GOT3 (cell line): ENCODE results near the gene ARHGEF2.
A peak's percentile ranks its signal among the peaks of the same experiment; 100 is the strongest.

Source experiments
- DNase-seq: peaks from one replicate; lab custom pipeline; 2025; ENCODE audit warnings: mixed read lengths; lab: John Stamatoyannopoulos, UW

The ARHGEF2 gene

GRCh38 chr1:155911156-155912055 is 66.9 kb downstream of the ARHGEF2 start, which contains the start of gene RIT1:
RIT1 (minus strand) TSS chr1:155911349; CDS start chr1:155910761, 588 bp downstream.
- DNase-seq, result peak; percentile 36

GRCh38 chr1:155910621-155911121 is 67.7 kb downstream of the ARHGEF2 start:
- no peak for DNase-seq

- DNase-seq, result no peak
These were observed 68.5 kb downstream of the ARHGEF2 start for GRCh38 chr1:155909894-155910293.

- DNase-seq, result no peak
These were observed 74.1 kb downstream of the ARHGEF2 start for GRCh38 chr1:155904261-155904660.

GRCh38 chr1:155900161-155900560 is 78.2 kb downstream of the ARHGEF2 start:
- DNase-seq, result no peak

GRCh38 chr1:155899683-155900082 is 78.7 kb downstream of the ARHGEF2 start:
- DNase-seq, result no peak

GRCh38 chr1:155898888-155899287 is 79.5 kb downstream of the ARHGEF2 start:
- DNase-seq, result no peak

GRCh38 chr1:155897746-155898145 is 80.6 kb downstream of the ARHGEF2 start:
- no peak for DNase-seq
